ENCODE measurements around the gene CDH2. TPM values are rescaled to one million over a fixed set of nuclear protein-coding genes. Genes with fewer than 3 reads are reported as not detected.

Gene CDH2
- total RNA-seq, 1 experiment from 2014 or later, result 285 TPM

GRCh38 chr18:28044036-28044435 lies 132.9 kb downstream of the CDH2 start:
- DNase-seq (ENCODE audit: low spot score), result no peak

- no peak for DNase-seq (ENCODE audit: low spot score)
Observed at GRCh38 chr18:28043631-28044030, 133.3 kb downstream of the CDH2 start.

- DNase-seq (ENCODE audit: low spot score), result no peak
Observed at GRCh38 chr18:28041366-28041765, 135.6 kb downstream of the CDH2 start.

- no peak for DNase-seq (ENCODE audit: low spot score)
Observed at GRCh38 chr18:28040716-28041115, 136.2 kb downstream of the CDH2 start.

- no peak for DNase-seq (ENCODE audit: low spot score)
Observed at GRCh38 chr18:28040211-28040610, 136.7 kb downstream of the CDH2 start.

GRCh38 chr18:28039691-28040090 lies 137.2 kb downstream of the CDH2 start:
- no peak for DNase-seq (ENCODE audit: low spot score)

- DNase-seq (ENCODE audit: low spot score), result peak; percentile 89
Observed at GRCh38 chr18:28039078-28039477, 137.9 kb downstream of the CDH2 start.

- DNase-seq (ENCODE audit: low spot score), result no peak
Observed at GRCh38 chr18:28036488-28036887, 140.4 kb downstream of the CDH2 start.

GRCh38 chr18:28034567-28034966 lies 142.4 kb downstream of the CDH2 start:
- DNase-seq (ENCODE audit: low spot score), result no peak

- DNase-seq (ENCODE audit: low spot score), result no peak
Observed at GRCh38 chr18:28032177-28032576, 144.8 kb downstream of the CDH2 start.

- DNase-seq (ENCODE audit: low spot score), result no peak
Observed at GRCh38 chr18:28030458-28030857, 146.5 kb downstream of the CDH2 start.

GRCh38 chr18:28027755-28028154 lies 149.2 kb downstream of the CDH2 start:
- DNase-seq (ENCODE audit: low spot score), result no peak

- no peak for DNase-seq (ENCODE audit: low spot score)
Observed at GRCh38 chr18:28019425-28020108, 157.4 kb downstream of the CDH2 start.

- no peak for DNase-seq (ENCODE audit: low spot score)
Observed at GRCh38 chr18:28018351-28018750, 158.6 kb downstream of the CDH2 start.

- no peak for DNase-seq (ENCODE audit: low spot score)
Observed at GRCh38 chr18:28015671-28016070, 161.3 kb downstream of the CDH2 start.

- DNase-seq (ENCODE audit: low spot score), result peak; percentile 34
Observed at GRCh38 chr18:28013066-28013465, 163.9 kb downstream of the CDH2 start.

- no peak for DNase-seq (ENCODE audit: low spot score)
Observed at GRCh38 chr18:28012336-28012735, 164.6 kb downstream of the CDH2 start.

GRCh38 chr18:28009589-28009988 lies 167.3 kb downstream of the CDH2 start:
- no peak for DNase-seq (ENCODE audit: low spot score)

- peak; percentile 29 for DNase-seq (ENCODE audit: low spot score)
Observed at GRCh38 chr18:28007841-28008240, 169.1 kb downstream of the CDH2 start.

- DNase-seq (ENCODE audit: low spot score), result no peak
Observed at GRCh38 chr18:28005164-28005563, 171.8 kb downstream of the CDH2 start.

- DNase-seq (ENCODE audit: low spot score), result no peak
Observed at GRCh38 chr18:28004606-28005005, 172.3 kb downstream of the CDH2 start.

- peak; percentile 25 for DNase-seq (ENCODE audit: low spot score)
Observed at GRCh38 chr18:28003451-28003850, 173.5 kb downstream of the CDH2 start.

GRCh38 chr18:28002841-28003240 lies 174.1 kb downstream of the CDH2 start:
- no peak for DNase-seq (ENCODE audit: low spot score)

- peak; percentile 74 for DNase-seq (ENCODE audit: low spot score)
Observed at GRCh38 chr18:27996801-27997272, 180.1 kb downstream of the CDH2 start.

Measured in A172 (cell line).